Measurements from ENCODE around the gene NBAS. TPM values are rescaled to one million over a fixed set of nuclear protein-coding genes. Genes with fewer than 3 reads are reported as not detected.

NBAS gene
- polyA plus RNA-seq, 1 donor from 2014 or later: 31.9 TPM

DNA sequence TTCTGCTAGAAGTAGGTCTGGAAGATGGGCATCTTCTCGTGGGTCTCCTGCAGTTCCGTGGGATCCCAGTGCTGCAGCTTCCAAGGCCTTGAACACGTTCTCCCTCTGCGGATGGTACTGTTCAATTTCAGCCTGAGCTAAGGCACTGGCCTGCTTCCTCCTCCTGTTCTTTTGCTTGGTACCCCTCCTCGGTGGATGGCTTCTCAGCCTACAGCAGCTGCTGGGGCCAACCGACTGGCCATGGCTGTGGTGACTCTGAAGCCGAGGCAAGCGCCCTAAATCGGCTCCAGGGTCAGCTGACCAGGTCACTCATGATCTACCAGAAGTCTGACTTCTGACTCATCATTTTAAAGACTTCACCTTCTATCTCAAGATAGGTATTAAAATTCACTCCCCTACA, 150.2 kb downstream of the NBAS start:
- no peaks in the 10 kb centered on the region for H4K20me1 ChIP-seq (ENCODE audit: insufficient read depth)
- H3K9ac ChIP-seq (ENCODE audit: low read length): no peak overlapping the region
- no peaks in the 10 kb centered on the region for H3K27me3 ChIP-seq (ENCODE audit: insufficient read depth, low read depth, low read length)
- H3F3A ChIP-seq (ENCODE audit: insufficient read depth, low read length, poor library complexity, severe bottlenecking): no peaks in the 10 kb centered on the region
- no peak overlapping the region for H3K27ac ChIP-seq (ENCODE audit: low read length)
- H3K9me2 ChIP-seq (ENCODE audit: insufficient read depth, low read length): no peaks in the 10 kb centered on the region
- H3K4me3 ChIP-seq (ENCODE audit: low read length): no peak overlapping the region
- no peak for TF ChIP-seq RAD21 (conservative IDR thresholded peaks at IDR 0.05)
- no peak for TF ChIP-seq EP300 (conservative IDR thresholded peaks at IDR 0.05; ENCODE audit: poor library complexity, severe bottlenecking)
- TF ChIP-seq, protein P1, sequence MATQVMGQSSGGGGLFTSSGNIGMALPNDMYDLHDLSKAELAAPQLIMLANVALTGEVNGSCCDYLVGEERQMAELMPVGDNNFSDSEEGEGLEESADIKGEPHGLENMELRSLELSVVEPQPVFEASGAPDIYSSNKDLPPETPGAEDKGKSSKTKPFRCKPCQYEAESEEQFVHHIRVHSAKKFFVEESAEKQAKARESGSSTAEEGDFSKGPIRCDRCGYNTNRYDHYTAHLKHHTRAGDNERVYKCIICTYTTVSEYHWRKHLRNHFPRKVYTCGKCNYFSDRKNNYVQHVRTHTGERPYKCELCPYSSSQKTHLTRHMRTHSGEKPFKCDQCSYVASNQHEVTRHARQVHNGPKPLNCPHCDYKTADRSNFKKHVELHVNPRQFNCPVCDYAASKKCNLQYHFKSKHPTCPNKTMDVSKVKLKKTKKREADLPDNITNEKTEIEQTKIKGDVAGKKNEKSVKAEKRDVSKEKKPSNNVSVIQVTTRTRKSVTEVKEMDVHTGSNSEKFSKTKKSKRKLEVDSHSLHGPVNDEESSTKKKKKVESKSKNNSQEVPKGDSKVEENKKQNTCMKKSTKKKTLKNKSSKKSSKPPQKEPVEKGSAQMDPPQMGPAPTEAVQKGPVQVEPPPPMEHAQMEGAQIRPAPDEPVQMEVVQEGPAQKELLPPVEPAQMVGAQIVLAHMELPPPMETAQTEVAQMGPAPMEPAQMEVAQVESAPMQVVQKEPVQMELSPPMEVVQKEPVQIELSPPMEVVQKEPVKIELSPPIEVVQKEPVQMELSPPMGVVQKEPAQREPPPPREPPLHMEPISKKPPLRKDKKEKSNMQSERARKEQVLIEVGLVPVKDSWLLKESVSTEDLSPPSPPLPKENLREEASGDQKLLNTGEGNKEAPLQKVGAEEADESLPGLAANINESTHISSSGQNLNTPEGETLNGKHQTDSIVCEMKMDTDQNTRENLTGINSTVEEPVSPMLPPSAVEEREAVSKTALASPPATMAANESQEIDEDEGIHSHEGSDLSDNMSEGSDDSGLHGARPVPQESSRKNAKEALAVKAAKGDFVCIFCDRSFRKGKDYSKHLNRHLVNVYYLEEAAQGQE (IDR thresholded peaks at IDR 0.05; ENCODE audit: borderline replicate concordance): no peak
- H3K4me2 ChIP-seq (ENCODE audit: low read length): no peak overlapping the region
- H2AFZ ChIP-seq (ENCODE audit: low read depth, low read length): no peak overlapping the region
- H3K36me3 ChIP-seq (ENCODE audit: insufficient read depth, low read length): no peaks in the 10 kb centered on the region
- no peaks in the 10 kb centered on the region for H3K9me3 ChIP-seq (ENCODE audit: low read length)
- no peaks in the 10 kb centered on the region for H3K79me2 ChIP-seq (replicated peaks; ENCODE audit: insufficient read depth, low read length)

DNA sequence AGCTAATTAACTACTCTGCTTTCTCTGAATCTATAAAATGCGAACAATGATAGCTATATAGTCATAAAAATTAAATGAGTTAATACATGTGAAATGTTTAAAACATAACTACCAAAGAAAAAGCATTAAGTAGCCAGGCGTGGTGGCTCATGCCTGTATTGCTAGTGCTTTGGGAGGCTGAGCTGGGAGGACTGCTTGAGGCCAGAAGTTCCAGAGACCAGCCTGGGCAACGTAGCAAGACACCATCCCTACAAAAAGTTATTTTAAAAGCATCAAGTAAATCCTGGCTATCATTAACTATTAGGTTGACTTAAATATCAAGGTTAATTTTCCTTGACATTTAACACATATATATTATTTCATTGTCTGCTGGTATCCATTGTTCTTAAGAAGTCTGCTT, 152.4 kb downstream of the NBAS start:
- H3K4me3 ChIP-seq (ENCODE audit: low read length): no peak overlapping the region

More for the DNA sequence above, 152.4 kb downstream of the NBAS start:
- Histone ChIP-seq H3K9me2 (ENCODE audit: insufficient read depth, low read length) (no peaks in the 10 kb centered on the region), H3F3A (ENCODE audit: insufficient read depth, low read length, poor library complexity, severe bottlenecking) (no peaks in the 10 kb centered on the region), H4K20me1 (ENCODE audit: insufficient read depth) (no peaks in the 10 kb centered on the region), H3K27me3 (ENCODE audit: insufficient read depth, low read depth, low read length) (no peaks in the 10 kb centered on the region), H2AFZ (ENCODE audit: low read depth, low read length) (no peak overlapping the region), H3K4me2 (ENCODE audit: low read length) (no peak overlapping the region), H3K9ac (ENCODE audit: low read length) (no peak overlapping the region), H3K9me3 (ENCODE audit: low read length) (no peaks in the 10 kb centered on the region), H3K36me3 (ENCODE audit: insufficient read depth, low read length) (no peaks in the 10 kb centered on the region), H3K27ac (ENCODE audit: low read length) (no peak overlapping the region), H3K79me2 (replicated peaks; ENCODE audit: insufficient read depth, low read length) (no peaks in the 10 kb centered on the region)
- no peak for TF ChIP-seq EZH2 (IDR thresholded peaks at IDR 0.05; ENCODE audit: borderline replicate concordance, insufficient read depth, low read length, poor library complexity, severe bottlenecking)
- TF ChIP-seq RAD21 (conservative IDR thresholded peaks at IDR 0.05): no peak
- TF ChIP-seq, protein P1 (IDR thresholded peaks at IDR 0.05; ENCODE audit: borderline replicate concordance): no peak
- TF ChIP-seq POLR2AphosphoS5 (IDR thresholded peaks at IDR 0.05): no peak
- no peak for TF ChIP-seq SMC3 (conservative IDR thresholded peaks at IDR 0.05; ENCODE audit: poor library complexity)
- TF ChIP-seq TAF1 (IDR thresholded peaks at IDR 0.05; ENCODE audit: low read depth): no peak
- TF ChIP-seq MXI1 (conservative IDR thresholded peaks at IDR 0.05; ENCODE audit: poor library complexity, severe bottlenecking): no peak
- no peak for TF ChIP-seq EP300 (conservative IDR thresholded peaks at IDR 0.05; ENCODE audit: poor library complexity, severe bottlenecking)
- TF ChIP-seq, protein P2, sequence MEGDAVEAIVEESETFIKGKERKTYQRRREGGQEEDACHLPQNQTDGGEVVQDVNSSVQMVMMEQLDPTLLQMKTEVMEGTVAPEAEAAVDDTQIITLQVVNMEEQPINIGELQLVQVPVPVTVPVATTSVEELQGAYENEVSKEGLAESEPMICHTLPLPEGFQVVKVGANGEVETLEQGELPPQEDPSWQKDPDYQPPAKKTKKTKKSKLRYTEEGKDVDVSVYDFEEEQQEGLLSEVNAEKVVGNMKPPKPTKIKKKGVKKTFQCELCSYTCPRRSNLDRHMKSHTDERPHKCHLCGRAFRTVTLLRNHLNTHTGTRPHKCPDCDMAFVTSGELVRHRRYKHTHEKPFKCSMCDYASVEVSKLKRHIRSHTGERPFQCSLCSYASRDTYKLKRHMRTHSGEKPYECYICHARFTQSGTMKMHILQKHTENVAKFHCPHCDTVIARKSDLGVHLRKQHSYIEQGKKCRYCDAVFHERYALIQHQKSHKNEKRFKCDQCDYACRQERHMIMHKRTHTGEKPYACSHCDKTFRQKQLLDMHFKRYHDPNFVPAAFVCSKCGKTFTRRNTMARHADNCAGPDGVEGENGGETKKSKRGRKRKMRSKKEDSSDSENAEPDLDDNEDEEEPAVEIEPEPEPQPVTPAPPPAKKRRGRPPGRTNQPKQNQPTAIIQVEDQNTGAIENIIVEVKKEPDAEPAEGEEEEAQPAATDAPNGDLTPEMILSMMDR (IDR thresholded peaks at IDR 0.05; ENCODE audit: poor library complexity, severe bottlenecking): no peak

Data from neural cell (in vitro differentiated cells).